GM12872 (cell line): ENCODE data around the gene ZNF438.

Source experiments
- CTCF ChIP-seq: IDR thresholded peaks from 3 replicates; pipeline ENCODE4 v1.5.1; 2011; ENCODE audit warnings: low read depth, mild to moderate bottlenecking, low read length, moderate library complexity; ENCODE audit not compliant: insufficient read depth

ZNF438 gene

GRCh38 chr10:30800368-30800767 is 231.3 kb downstream of the ZNF438 start:
- TF ChIP-seq CTCF, result no peak

- no peak for TF ChIP-seq CTCF
These were observed 232.9 kb downstream of the ZNF438 start for GRCh38 chr10:30798646-30799185.
